Measurements from ENCODE around the gene AGT. TPM values are rescaled to one million over a fixed set of nuclear protein-coding genes. Genes with fewer than 3 reads are reported as not detected.

Gene AGT
- total RNA-seq, 2 experiments from 2014 or later, result not detected

- H3K4me1 Mint-ChIP-seq, result no peaks in the 10 kb centered on the region
- no peaks in the 10 kb centered on the region for H3K36me3 Mint-ChIP-seq
- H3K4me3 Mint-ChIP-seq, result no peak overlapping the region
- no peaks in the 10 kb centered on the region for H3K9me3 Mint-ChIP-seq
- DNase-seq, result no peak
- H3K27me3 Mint-ChIP-seq, result peaks cover 10% of the 10 kb centered on the region
- H3K27ac Mint-ChIP-seq, result no peak overlapping the region
Measured at GRCh38 chr1:230749150-230749549, 35.2 kb upstream of the AGT start.

GRCh38 chr1:230747890-230748800, 34.2 kb upstream of the AGT start:
- Mint-ChIP-seq H3K4me1 (no peaks in the 10 kb centered on the region), H3K36me3 (no peaks in the 10 kb centered on the region), H3K27me3 (peaks cover 10% of the 10 kb centered on the region), H3K4me3 (no peak overlapping the region), H3K27ac (no peak overlapping the region), H3K9me3 (no peaks in the 10 kb centered on the region)
- no peak for DNase-seq

DNA sequence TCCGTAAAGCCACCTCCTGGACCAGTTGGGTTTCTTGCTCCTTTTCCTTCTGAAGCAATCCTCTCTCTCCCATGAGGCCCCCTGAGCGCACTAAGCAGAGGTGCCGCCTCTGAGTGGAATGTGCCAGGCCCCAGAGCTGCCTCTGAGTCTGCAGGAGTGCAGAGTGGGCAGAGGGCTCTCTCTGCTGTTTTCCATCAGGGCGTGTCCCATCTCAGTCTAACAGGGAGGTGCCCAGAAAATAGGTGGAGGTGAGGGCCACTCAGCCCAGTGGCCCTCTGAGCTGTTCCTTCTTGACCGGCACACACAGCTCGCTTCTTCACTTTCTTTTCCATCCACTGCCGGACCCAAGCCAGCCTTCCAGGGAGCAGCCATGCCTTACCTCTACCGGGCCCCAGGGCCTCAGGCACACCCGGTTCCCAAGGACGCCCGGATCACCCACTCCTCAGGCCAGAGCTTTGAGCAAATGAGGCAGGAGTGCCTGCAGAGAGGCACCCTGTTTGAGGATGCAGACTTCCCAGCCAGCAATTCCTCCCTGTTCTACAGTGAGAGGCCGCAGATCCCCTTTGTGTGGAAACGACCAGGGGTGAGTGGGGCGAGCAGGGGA, 33.3 kb upstream of the AGT start, which contains the start of gene CAPN9:
CAPN9 (plus strand) TSS at position 262 of the 604 bp plus-strand sequence; CDS start at position 371, 109 bp downstream.
- Mint-ChIP-seq H3K27me3 (peaks cover 10% of the 10 kb centered on the region), H3K4me1 (no peaks in the 10 kb centered on the region), H3K9me3 (no peaks in the 10 kb centered on the region), H3K36me3 (no peaks in the 10 kb centered on the region), H3K27ac (no peak within 1 kb of the TSS), H3K4me3 (no peak within 1 kb of the TSS)
- no peak for DNase-seq

GRCh38 chr1:230746617-230747016, 32.7 kb upstream of the AGT start:
- Mint-ChIP-seq H3K4me1 (no peaks in the 10 kb centered on the region), H3K4me3 (no peak overlapping the region), H3K9me3 (no peaks in the 10 kb centered on the region), H3K27ac (no peak overlapping the region), H3K36me3 (no peaks in the 10 kb centered on the region), H3K27me3 (peaks cover 10% of the 10 kb centered on the region)
- DNase-seq, result no peak

- H3K9me3 Mint-ChIP-seq, result no peaks in the 10 kb centered on the region
Measured at GRCh38 chr1:230745071-230745470, 31.1 kb upstream of the AGT start.

DNA sequence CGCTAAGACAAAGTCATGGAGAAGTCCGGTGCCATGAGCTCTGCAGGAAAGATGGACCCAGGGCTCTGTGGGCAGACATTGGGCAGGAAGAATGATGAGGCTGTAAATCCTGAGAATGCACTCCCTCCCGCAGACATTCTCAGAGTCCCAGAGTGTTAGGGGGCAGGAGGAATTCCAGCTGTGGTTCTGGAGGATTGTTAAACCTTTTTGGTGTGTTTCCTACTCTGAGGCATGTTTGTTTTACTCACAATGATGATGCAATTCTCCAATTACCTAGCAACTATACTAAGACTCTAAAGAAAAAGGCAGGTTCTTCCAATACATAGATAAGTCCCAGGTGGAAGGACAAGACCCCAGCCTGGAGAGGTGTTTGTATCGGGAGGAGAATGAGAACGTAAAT, 30.5 kb upstream of the AGT start:
- no peak for DNase-seq
- no peaks in the 10 kb centered on the region for H3K4me1 Mint-ChIP-seq
- no peaks in the 10 kb centered on the region for H3K36me3 Mint-ChIP-seq
- H3K27me3 Mint-ChIP-seq, result no peaks in the 10 kb centered on the region
- H3K4me3 Mint-ChIP-seq, result no peak overlapping the region
- H3K9me3 Mint-ChIP-seq, result no peaks in the 10 kb centered on the region
- H3K27ac Mint-ChIP-seq, result no peak overlapping the region

More at GRCh38 chr1:230745071-230745470, 31.1 kb upstream of the AGT start:
- Mint-ChIP-seq H3K4me1 (no peaks in the 10 kb centered on the region), H3K27me3 (peaks cover 3% of the 10 kb centered on the region), H3K36me3 (no peaks in the 10 kb centered on the region), H3K4me3 (no peak overlapping the region), H3K27ac (no peak overlapping the region)
- no peak for DNase-seq

DNA sequence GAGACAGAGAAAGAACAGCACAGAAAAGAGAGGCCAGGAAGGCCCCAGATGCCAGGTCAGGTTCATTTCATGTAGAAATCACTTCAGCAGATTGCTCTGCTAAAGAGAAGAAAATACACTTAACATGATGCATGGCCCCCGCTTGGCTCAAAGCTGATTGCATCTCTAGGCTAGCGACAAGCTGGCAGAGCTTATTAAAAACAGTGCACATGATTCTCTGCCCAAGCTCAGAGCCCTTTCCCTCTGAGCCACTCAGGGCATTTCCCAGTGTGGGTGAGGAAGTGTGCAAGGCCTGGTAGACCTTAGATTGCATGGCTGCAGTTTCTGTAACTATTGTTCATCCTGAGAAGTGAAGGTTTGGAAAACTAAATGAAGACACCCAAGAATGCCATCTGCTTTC, 30.0 kb upstream of the AGT start:
- H3K4me3 Mint-ChIP-seq, result no peak overlapping the region
- DNase-seq, result no peak
- H3K9me3 Mint-ChIP-seq, result no peaks in the 10 kb centered on the region
- H3K4me1 Mint-ChIP-seq, result no peaks in the 10 kb centered on the region
- no peaks in the 10 kb centered on the region for H3K27me3 Mint-ChIP-seq
- H3K36me3 Mint-ChIP-seq, result no peaks in the 10 kb centered on the region
- no peak overlapping the region for H3K27ac Mint-ChIP-seq

GRCh38 chr1:230739564-230740290, 25.8 kb upstream of the AGT start:
- no peak overlapping the region for H3K4me3 Mint-ChIP-seq
- no peaks in the 10 kb centered on the region for H3K4me1 Mint-ChIP-seq
- H3K36me3 Mint-ChIP-seq, result no peaks in the 10 kb centered on the region
- DNase-seq, result no peak
- H3K27me3 Mint-ChIP-seq, result peaks cover 13% of the 10 kb centered on the region
- no peak overlapping the region for H3K27ac Mint-ChIP-seq
- peaks cover 1% of the 10 kb centered on the region for H3K9me3 Mint-ChIP-seq

DNA sequence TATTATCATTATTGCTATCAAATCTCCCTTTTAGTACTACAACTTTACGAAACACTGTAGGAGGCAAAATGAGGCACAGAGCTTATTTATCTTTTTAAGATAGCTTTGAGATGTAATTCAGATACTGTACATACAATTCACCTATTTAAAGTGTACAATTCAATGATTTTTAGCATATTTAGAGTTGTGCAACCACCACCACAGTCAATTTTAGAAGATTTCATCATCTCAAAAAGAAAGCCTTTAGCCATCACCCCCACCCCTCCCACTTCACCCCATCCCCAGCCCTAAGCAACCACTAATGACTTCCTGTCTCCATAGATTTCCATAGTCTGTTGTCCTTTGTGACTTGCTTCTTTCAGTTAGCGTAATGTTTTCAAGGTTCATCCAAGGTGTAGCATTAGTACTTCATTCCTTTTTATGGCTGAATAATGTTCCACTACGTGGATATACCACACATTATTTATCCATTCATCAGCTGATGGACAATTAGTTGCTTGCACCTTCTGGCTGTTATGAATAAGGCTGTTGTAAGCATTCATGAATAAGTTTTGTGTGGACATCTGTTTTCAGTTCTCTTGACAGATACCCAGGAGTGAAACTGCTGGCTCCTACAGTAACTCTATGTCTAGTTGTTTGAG, 23.8 kb upstream of the AGT start:
- H3K4me3 Mint-ChIP-seq, result no peak overlapping the region
- no peaks in the 10 kb centered on the region for H3K36me3 Mint-ChIP-seq
- H3K27ac Mint-ChIP-seq, result no peak overlapping the region
- H3K9me3 Mint-ChIP-seq, result peaks cover 1% of the 10 kb centered on the region
- peaks cover 19% of the 10 kb centered on the region for H3K27me3 Mint-ChIP-seq
- DNase-seq, result no peak
- H3K4me1 Mint-ChIP-seq, result no peaks in the 10 kb centered on the region

GRCh38 chr1:230735447-230735846, 21.5 kb upstream of the AGT start:
- Mint-ChIP-seq H3K36me3 (no peaks in the 10 kb centered on the region), H3K27ac (no peak overlapping the region), H3K4me3 (no peak overlapping the region), H3K4me1 (no peaks in the 10 kb centered on the region), H3K9me3 (peaks cover 1% of the 10 kb centered on the region), H3K27me3 (peaks cover 24% of the 10 kb centered on the region)
- DNase-seq, result no peak

DNA sequence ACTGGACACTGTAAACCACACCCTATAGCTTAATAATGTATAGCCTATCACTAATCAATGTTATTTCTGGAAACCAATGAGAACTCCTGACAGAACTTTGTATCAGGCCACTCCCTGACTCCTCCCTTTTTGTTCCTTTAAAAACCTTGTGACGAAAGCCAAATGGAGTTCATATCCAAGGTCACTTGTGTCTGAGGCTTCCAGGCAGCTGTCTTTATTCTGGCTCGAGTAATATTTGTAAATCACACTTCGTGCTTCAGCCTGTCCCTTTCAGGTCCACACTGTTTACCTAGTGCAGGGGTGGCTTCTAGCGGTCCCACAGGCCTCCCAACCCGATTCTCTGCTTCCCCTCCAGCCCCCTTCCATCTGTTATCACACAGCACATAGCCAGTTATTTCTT, 17.1 kb upstream of the AGT start:
- Mint-ChIP-seq H3K27me3 (peaks cover 20% of the 10 kb centered on the region), H3K27ac (no peak overlapping the region), H3K4me1 (no peaks in the 10 kb centered on the region), H3K4me3 (no peak overlapping the region), H3K9me3 (no peaks in the 10 kb centered on the region), H3K36me3 (no peaks in the 10 kb centered on the region)
- DNase-seq, result no peak

- no peak for DNase-seq
- peaks cover 11% of the 10 kb centered on the region for H3K27me3 Mint-ChIP-seq
- H3K4me3 Mint-ChIP-seq, result no peak overlapping the region
- H3K9me3 Mint-ChIP-seq, result no peaks in the 10 kb centered on the region
- no peaks in the 10 kb centered on the region for H3K36me3 Mint-ChIP-seq
- H3K4me1 Mint-ChIP-seq, result no peaks in the 10 kb centered on the region
- H3K27ac Mint-ChIP-seq, result no peak overlapping the region
Measured at GRCh38 chr1:230728710-230729392, 14.9 kb upstream of the AGT start.

DNA sequence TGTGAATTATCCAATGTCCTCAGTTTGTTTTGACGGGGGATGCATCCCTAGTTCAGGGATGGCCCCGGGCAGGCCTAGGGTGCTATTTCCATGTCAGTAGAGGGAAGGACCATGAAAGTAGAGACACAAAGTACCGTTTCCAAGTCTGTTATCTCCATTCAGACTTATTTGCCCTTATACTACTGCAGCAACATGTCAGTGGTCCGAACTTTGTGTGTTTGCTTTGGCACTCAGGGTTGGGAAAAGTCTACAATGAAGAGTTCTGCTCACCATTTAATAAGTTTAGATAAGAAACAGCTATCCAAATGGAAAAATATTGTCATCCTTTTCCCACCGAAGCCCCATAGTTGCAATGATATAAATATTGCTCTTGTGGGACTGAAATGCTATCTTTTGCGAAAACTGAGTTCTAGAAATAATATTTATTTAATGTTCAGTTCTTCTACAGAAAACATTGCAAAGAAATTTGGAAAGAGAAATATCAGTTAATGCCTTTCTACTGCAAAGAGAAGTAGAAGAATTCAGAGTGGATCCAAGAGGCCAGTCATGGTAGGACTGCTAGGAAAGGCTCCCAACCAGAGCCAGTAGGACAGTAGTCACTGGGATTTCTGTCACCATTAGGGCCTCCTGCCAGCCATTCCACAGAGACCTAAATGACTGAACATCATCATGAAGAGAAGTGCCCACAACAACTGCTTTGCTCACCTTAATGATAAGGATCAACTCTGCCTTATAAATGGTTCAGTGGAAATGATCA, 11.5 kb upstream of the AGT start:
- Mint-ChIP-seq H3K9me3 (peaks cover 4% of the 10 kb centered on the region), H3K36me3 (peaks cover 4% of the 10 kb centered on the region), H3K27me3 (peaks cover 9% of the 10 kb centered on the region), H3K4me1 (no peaks in the 10 kb centered on the region), H3K27ac (no peak overlapping the region), H3K4me3 (no peak overlapping the region)
- DNase-seq, result no peak
